Hepatocyte (in vitro differentiated cells): ENCODE measurements around the gene MYO1A. TPM values are rescaled to one million over a fixed set of nuclear protein-coding genes. Genes with fewer than 3 reads are reported as not detected.

Experiments
- DNase-seq: peaks from one replicate; pipeline ENCODE4 v3.0.0-alpha.2; 2016; ENCODE audit warnings: low spot score
- H2AFZ ChIP-seq: fragments of 200-600 bp; sonication (generic); 2 replicates; pipeline ENCODE4 v1.6.0; 2016; ENCODE audit warnings: antibody characterized with exemption, mild to moderate bottlenecking
- H3K27ac ChIP-seq: fragments of 200-600 bp; sonication (generic); 2 replicates; pipeline ENCODE4 v1.5.1; 2016; ENCODE audit warnings: mild to moderate bottlenecking
- H3K27me3 ChIP-seq: fragments of 200-600 bp; sonication (generic); 2 replicates; pipeline ENCODE4 v1.6.1; 2016
- H3K36me3 ChIP-seq: fragments of 200-600 bp; sonication (generic); replicated peaks from 2 replicates; pipeline ENCODE4 v1.5.1; 2016; ENCODE audit warnings: low read depth; ENCODE audit not compliant: insufficient read depth
- H3K4me1 ChIP-seq: fragments of 200-600 bp; sonication (generic); 2 replicates; pipeline ENCODE4 v1.5.1; 2016; ENCODE audit warnings: mild to moderate bottlenecking, moderate library complexity; ENCODE audit not compliant: insufficient read depth
- H3K4me2 ChIP-seq: fragments of 200-600 bp; sonication (generic); 2 replicates; pipeline ENCODE4 v1.6.0; 2016
- H3K4me3 ChIP-seq: fragments of 200-600 bp; sonication (generic); 2 replicates; pipeline ENCODE4 v1.5.1; 2016; ENCODE audit warnings: mild to moderate bottlenecking
- H3K79me2 ChIP-seq: fragments of 200-600 bp; sonication (generic); 2 replicates; pipeline ENCODE4 v1.6.0; 2017; ENCODE audit warnings: mild to moderate bottlenecking
- H3K9me2 ChIP-seq: fragments of 200-600 bp; sonication (generic); replicated peaks from 2 replicates; pipeline ENCODE4 v1.6.0; 2017; ENCODE audit warnings: mild to moderate bottlenecking; ENCODE audit not compliant: insufficient read depth
- H3K9me3 ChIP-seq: fragments of 200-600 bp; sonication (generic); 2 replicates; pipeline ENCODE4 v1.5.1; 2016; ENCODE audit warnings: low read depth, mild to moderate bottlenecking
- H4K20me1 ChIP-seq: fragments of 200-600 bp; sonication (generic); 2 replicates; pipeline ENCODE4 v1.6.0; 2016; ENCODE audit warnings: mild to moderate bottlenecking; ENCODE audit not compliant: insufficient read depth, poor library complexity, severe bottlenecking
- EZH2 ChIP-seq: fragments of 200-600 bp; sonication (generic); IDR thresholded peaks from 2 replicates; pipeline ENCODE4 v1.6.1; 2016; ENCODE audit warnings: antibody characterized with exemption, mild to moderate bottlenecking, borderline replicate concordance
- EZH2phosphoT487 ChIP-seq: fragments of 200-600 bp; sonication (generic); IDR thresholded peaks from one replicate; pipeline ENCODE4 v1.6.1; 2018; ENCODE audit warnings: antibody characterized with exemption, mild to moderate bottlenecking, low read depth, moderate library complexity; ENCODE audit not compliant: unreplicated experiment, severe bottlenecking
- WGBS: methylation state at CpG from one replicate; pipeline ENCODE4 v1.1.6; 2016; ENCODE audit warnings: low lambda C conversion rate; ENCODE audit errors: missing lambda C conversion rate; 5-methylcytosine and 5-hydroxymethylcytosine counted together
- polyA plus RNA-seq: library from polyadenylated mRNA; unstranded; fragments of >200 nt; fragmentation: Nextera tagmentation; extraction: Ambion mirVana; gene quantifications from 2 replicates; pipeline ENCODE4 v1.2.1, GENCODE V29; 2016
- total RNA-seq: library from RNA; depleted of rRNA; stranded (reverse); fragments of >200 nt; gene quantifications from 2 replicates; pipeline ENCODE4 v1.2.3, GENCODE V29; 2014
- TF ChIP-seq, protein P1 (sequence below): fragments of 200-600 bp; sonication (generic); IDR thresholded peaks from 2 replicates; pipeline ENCODE4 v1.5.1; 2016; ENCODE audit warnings: antibody characterized with exemption, mild to moderate bottlenecking; ENCODE audit not compliant: poor library complexity

Gene MYO1A
- total and polyA plus RNA-seq, 2 experiments from 2014 or later = 23.8 to 29.2 TPM

DNA sequence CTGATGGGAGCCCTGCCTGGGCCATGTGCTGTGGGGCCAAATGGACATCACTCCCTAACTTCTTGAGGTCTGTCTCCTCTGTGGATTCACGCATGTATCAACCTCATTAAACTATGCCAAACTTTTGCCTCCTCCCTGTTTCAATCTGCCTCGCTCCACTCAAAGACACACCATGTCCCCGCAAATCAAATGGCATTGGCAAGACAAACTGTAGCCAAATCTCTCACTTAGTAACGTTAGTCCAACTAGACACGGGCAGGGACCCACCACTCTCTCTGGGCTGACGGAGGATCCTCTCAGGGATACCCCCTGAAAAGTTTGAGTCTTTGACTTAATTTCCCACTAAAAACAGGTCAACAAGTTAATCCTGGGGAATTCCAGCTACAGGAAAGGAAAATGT is 51.6 kb downstream of the MYO1A start:
- Histone ChIP-seq H3K4me3 (no peak overlapping the region), H3K36me3 (peaks cover 4% of the 10 kb centered on the region), H3K9me2 (no peaks in the 10 kb centered on the region), H4K20me1 (peaks cover 30% of the 10 kb centered on the region), H3K79me2 (peaks cover 33% of the 10 kb centered on the region), H3K4me2 (no peak overlapping the region), H3K9me3 (no peaks in the 10 kb centered on the region), H3K27me3 (no peaks in the 10 kb centered on the region), H3K4me1 (peaks cover 4% of the 10 kb centered on the region), H3K27ac (no peak overlapping the region), H2AFZ (no peak overlapping the region)
- over 99% methylated on average over 6 of the region's 6 CpGs for WGBS
- no peak for DNase-seq
- TF ChIP-seq EZH2 (no peak), EZH2phosphoT487 (no peak)
- TF ChIP-seq, protein P1, sequence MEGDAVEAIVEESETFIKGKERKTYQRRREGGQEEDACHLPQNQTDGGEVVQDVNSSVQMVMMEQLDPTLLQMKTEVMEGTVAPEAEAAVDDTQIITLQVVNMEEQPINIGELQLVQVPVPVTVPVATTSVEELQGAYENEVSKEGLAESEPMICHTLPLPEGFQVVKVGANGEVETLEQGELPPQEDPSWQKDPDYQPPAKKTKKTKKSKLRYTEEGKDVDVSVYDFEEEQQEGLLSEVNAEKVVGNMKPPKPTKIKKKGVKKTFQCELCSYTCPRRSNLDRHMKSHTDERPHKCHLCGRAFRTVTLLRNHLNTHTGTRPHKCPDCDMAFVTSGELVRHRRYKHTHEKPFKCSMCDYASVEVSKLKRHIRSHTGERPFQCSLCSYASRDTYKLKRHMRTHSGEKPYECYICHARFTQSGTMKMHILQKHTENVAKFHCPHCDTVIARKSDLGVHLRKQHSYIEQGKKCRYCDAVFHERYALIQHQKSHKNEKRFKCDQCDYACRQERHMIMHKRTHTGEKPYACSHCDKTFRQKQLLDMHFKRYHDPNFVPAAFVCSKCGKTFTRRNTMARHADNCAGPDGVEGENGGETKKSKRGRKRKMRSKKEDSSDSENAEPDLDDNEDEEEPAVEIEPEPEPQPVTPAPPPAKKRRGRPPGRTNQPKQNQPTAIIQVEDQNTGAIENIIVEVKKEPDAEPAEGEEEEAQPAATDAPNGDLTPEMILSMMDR = no peak

DNA sequence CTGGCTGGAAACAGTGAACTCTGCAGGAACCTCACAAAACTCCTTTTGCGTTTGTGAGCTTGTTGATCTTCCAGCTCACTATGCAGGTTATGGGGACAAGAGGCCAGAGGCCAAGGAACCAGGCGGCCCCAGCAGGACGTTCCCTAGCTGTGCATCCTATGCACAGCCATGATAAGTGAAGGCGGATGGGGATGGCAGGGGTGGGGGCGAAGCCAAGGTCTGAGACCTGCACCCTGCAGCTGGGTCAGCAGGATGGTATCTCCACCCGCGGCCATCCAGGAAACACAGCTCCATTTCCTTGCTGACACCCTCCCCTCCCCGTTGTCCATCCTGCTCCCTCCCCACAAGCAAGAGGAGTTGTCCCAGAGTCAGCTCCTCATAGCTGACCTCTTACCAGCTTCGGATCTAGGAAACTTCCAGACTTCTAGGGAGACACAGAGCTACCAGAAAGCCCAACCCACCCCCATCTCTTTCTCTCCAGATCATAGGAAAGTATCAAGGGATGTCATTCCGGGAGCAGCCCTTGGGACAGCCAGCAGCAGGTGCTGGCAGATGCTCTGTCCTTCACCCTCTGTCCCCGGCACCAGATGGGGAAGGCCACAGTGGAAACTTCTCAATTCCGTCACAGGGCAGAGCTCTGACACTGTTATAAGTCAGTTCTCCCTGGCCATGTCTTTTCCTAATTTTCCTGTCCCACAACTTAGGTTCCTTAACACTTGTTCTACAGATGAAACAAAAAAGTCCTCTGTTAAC is 53.0 kb downstream of the MYO1A start:
- Histone ChIP-seq H3K4me2 (no peak overlapping the region), H3K4me1 (peaks cover 4% of the 10 kb centered on the region), H3K4me3 (no peak overlapping the region), H3K9me2 (no peaks in the 10 kb centered on the region), H2AFZ (no peak overlapping the region), H3K36me3 (no peaks in the 10 kb centered on the region), H3K9me3 (no peaks in the 10 kb centered on the region), H3K79me2 (peaks cover 19% of the 10 kb centered on the region), H3K27ac (no peak overlapping the region), H3K27me3 (no peaks in the 10 kb centered on the region), H4K20me1 (peaks cover 28% of the 10 kb centered on the region)
- 88% methylated on average over 11 of the region's 12 CpGs for WGBS
- DNase-seq = no peak
- TF ChIP-seq, protein P1 = no peak
- TF ChIP-seq EZH2 (no peak), EZH2phosphoT487 (no peak)

DNA sequence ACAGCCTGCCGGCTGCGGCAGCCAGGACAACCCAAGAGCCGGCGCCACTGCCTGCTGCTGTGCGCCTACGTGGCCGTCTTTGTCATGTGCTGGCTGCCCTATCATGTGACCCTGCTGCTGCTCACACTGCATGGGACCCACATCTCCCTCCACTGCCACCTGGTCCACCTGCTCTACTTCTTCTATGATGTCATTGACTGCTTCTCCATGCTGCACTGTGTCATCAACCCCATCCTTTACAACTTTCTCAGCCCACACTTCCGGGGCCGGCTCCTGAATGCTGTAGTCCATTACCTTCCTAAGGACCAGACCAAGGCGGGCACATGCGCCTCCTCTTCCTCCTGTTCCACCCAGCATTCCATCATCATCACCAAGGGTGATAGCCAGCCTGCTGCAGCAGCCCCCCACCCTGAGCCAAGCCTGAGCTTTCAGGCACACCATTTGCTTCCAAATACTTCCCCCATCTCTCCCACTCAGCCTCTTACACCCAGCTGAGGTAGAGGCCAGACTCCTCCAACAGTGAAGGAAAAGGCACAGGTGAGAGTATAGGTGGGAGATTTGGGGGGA is 53.9 kb downstream of the MYO1A start:
- no peak overlapping the region for H2AFZ ChIP-seq
- peaks cover 21% of the 10 kb centered on the region for H4K20me1 ChIP-seq
- no peak for DNase-seq
- 97% methylated on average over 11 of the region's 11 CpGs for WGBS
- H3K27ac ChIP-seq = no peak overlapping the region
- H3K4me1 ChIP-seq = no peaks in the 10 kb centered on the region
- H3K4me2 ChIP-seq = no peak overlapping the region
- H3K4me3 ChIP-seq = no peak overlapping the region
- TF ChIP-seq EZH2phosphoT487 (no peak), EZH2 (no peak)
- TF ChIP-seq, protein P1 = no peak
- H3K9me3 ChIP-seq = no peaks in the 10 kb centered on the region
- no peaks in the 10 kb centered on the region for H3K36me3 ChIP-seq
- peaks cover 12% of the 10 kb centered on the region for H3K79me2 ChIP-seq
- no peaks in the 10 kb centered on the region for H3K9me2 ChIP-seq
- H3K27me3 ChIP-seq = no peaks in the 10 kb centered on the region
